Stimulated activated CD8-positive, alpha-beta memory T cell treated with anti-CD3 and anti-CD28 coated beads, Interleukin-15, amount 100 ng/mL, for 48 hours (primary cell): ENCODE results near the gene FAM149A.
A peak's percentile ranks its signal among the peaks of the same experiment; 100 is the strongest.

Experiments used
- DNase-seq, 2 donors: peaks; one replicate each; pipeline ENCODE4 v3.0.0-alpha.2; 2020; ENCODE audit warnings: low read depth in 2 of 2

FAM149A gene

GRCh38 chr4:186202490-186203140 lies 98.1 kb downstream of the FAM149A start:
- DNase-seq = no peak

GRCh38 chr4:186203406-186203805 lies 98.9 kb downstream of the FAM149A start:
- no peak for DNase-seq

GRCh38 chr4:186204103-186204559 lies 99.6 kb downstream of the FAM149A start:
- DNase-seq = peak in 1 of 2 donors; percentile 52

- DNase-seq = no peak
Measured at GRCh38 chr4:186204686-186205085, 100.2 kb downstream of the FAM149A start.

- no peak for DNase-seq
Measured at GRCh38 chr4:186205156-186205555, 100.7 kb downstream of the FAM149A start.

- no peak for DNase-seq
Measured at GRCh38 chr4:186216465-186217024, 112.0 kb downstream of the FAM149A start.

- no peak for DNase-seq
Measured at GRCh38 chr4:186217733-186218293, 113.3 kb downstream of the FAM149A start.

GRCh38 chr4:186221624-186222023 lies 117.1 kb downstream of the FAM149A start:
- DNase-seq = no peak
